H1 (cell line): ENCODE data around the gene NDUFB8. TPM values are rescaled to one million over a fixed set of nuclear protein-coding genes. Genes with fewer than 3 reads are reported as not detected.

ENCODE experiments used
- CTCF ChIA-PET: fragments of 300-600 bp; sonication (Branson Sonifier 250); formaldehyde crosslinking; loops from one replicate; lab custom pipeline; 2021; ENCODE audit not compliant: partially characterized antibody; lab: Charles Lee
- POLR2A ChIA-PET: fragments of 300-600 bp; sonication (Branson Sonifier 250); formaldehyde crosslinking; loops from one replicate; lab custom pipeline; 2021; ENCODE audit warnings: inconsistent platforms; ENCODE audit not compliant: partially characterized antibody; lab: Charles Lee
- DNase-seq, 2 experiments: peaks; one replicate each; pipeline versions ENCODE4 v3.0.0 to v3.0.0-alpha.2; 2010 to 2022; ENCODE audit warnings: low spot score in 2 of 2, low read depth in 1 of 2, mixed read lengths in 1 of 2
- FAIRE-seq: peaks from 2 replicates; lab custom pipeline; 2011; peaks lifted over from hg19 to GRCh38; lab: Jason Lieb, UNC
- H2AFZ ChIP-seq: 2 replicates; pipeline ENCODE4 v1.8.1; 2012; ENCODE audit warnings: low read length, inconsistent platforms
- H2AK5ac ChIP-seq: 2 replicates; pipeline ENCODE4 v1.6.1; 2013; ENCODE audit warnings: low read depth, low read length
- H2BK120ac ChIP-seq: replicated peaks from 2 replicates; pipeline ENCODE3; 2013; ENCODE audit warnings: low read depth, low read length, inconsistent platforms
- H2BK12ac ChIP-seq: 2 replicates; pipeline ENCODE4 v1.6.1; 2013; ENCODE audit warnings: low read depth, low read length
- H2BK15ac ChIP-seq: 2 replicates; pipeline ENCODE4 v1.6.1; 2013; ENCODE audit warnings: low read length
- H2BK20ac ChIP-seq: 2 replicates; pipeline ENCODE4 v1.6.1; 2013; ENCODE audit warnings: low read length
- H2BK5ac ChIP-seq: 2 replicates; pipeline ENCODE4 v1.6.1; 2013; ENCODE audit warnings: low read depth, low read length
- H3K14ac ChIP-seq: 2 replicates; pipeline ENCODE4 v1.6.1; 2013; ENCODE audit warnings: inconsistent platforms; ENCODE audit not compliant: insufficient read length
- H3K18ac ChIP-seq: 2 replicates; pipeline ENCODE4 v1.6.1; 2013; ENCODE audit warnings: low read length; ENCODE audit errors: extremely low read depth
- H3K23ac ChIP-seq: 2 replicates; pipeline ENCODE4 v1.6.1; 2013; ENCODE audit warnings: inconsistent platforms; ENCODE audit not compliant: insufficient read length
- H3K23me2 ChIP-seq: 2 replicates; pipeline ENCODE4 v1.6.1; 2013; ENCODE audit warnings: low read depth, low read length
- H3K27ac ChIP-seq: 2 replicates; pipeline ENCODE4 v1.6.1; 2011; ENCODE audit warnings: low read depth, low read length, inconsistent platforms
- H3K27me3 ChIP-seq, 4 experiments: replicated peaks in 1 of 4; 1 replicate in 1 of 4; 2 replicates in 3 of 4; pipeline versions ENCODE4 v1.6.1 to v1.8.1; 2011 to 2013; ENCODE audit warnings: low read length in 3 of 4, mild to moderate bottlenecking in 3 of 4, inconsistent platforms in 2 of 4, mixed read lengths in 2 of 4, moderate library complexity in 1 of 4; ENCODE audit not compliant: control insufficient read depth in 3 of 4, insufficient read depth in 3 of 4; ENCODE audit errors: extremely low read depth in 1 of 4
- H3K36me3 ChIP-seq, 4 experiments: 2 replicates each; pipeline versions ENCODE4 v1.6.1 to v1.8.1; 2011 to 2013; ENCODE audit warnings: mild to moderate bottlenecking in 4 of 4, low read length in 3 of 4, moderate library complexity in 2 of 4, control low read depth in 1 of 4, inconsistent platforms in 1 of 4; ENCODE audit not compliant: insufficient read depth in 4 of 4, control insufficient read depth in 2 of 4
- H3K4ac ChIP-seq: replicated peaks from 2 replicates; pipeline ENCODE3; 2013; ENCODE audit warnings: low read length, low read depth, mixed read lengths, inconsistent platforms; ENCODE audit not compliant: insufficient read length
- H3K4me1 ChIP-seq, 4 experiments: replicated peaks in 1 of 4; 1 replicate in 1 of 4; 2 replicates in 3 of 4; pipeline versions ENCODE4 v1.6.1 to v1.8.1; 2011 to 2013; ENCODE audit warnings: low read length in 3 of 4, inconsistent platforms in 2 of 4, mixed read lengths in 1 of 4; ENCODE audit not compliant: insufficient read depth in 4 of 4, control insufficient read depth in 3 of 4
- H3K4me2 ChIP-seq, 2 experiments: 2 replicates each; pipeline versions ENCODE4 v1.6.1 to v1.8.1; 2011 to 2013; ENCODE audit warnings: low read depth in 2 of 2, low read length in 2 of 2, control low read depth in 1 of 2, inconsistent platforms in 1 of 2, mild to moderate bottlenecking in 1 of 2; ENCODE audit not compliant: insufficient read depth in 1 of 2
- H3K4me3 ChIP-seq, 4 experiments: fragments of 200-600, 300-600 bp in 1 of 4; sonication (generic), shearing (Covaris generic), sonication (Bioruptor Twin) in 1 of 4; 2 replicates each; pipeline versions ENCODE4 v1.5.1 to v1.8.1; 2011 to 2016; ENCODE audit warnings: low read length in 4 of 4, low read depth in 3 of 4, control low read depth in 2 of 4, inconsistent platforms in 2 of 4, mild to moderate bottlenecking in 2 of 4, mixed read lengths in 1 of 4, moderate library complexity in 1 of 4; ENCODE audit not compliant: insufficient read depth in 2 of 4; ENCODE audit errors: extremely low read depth in 1 of 4
- H3K56ac ChIP-seq: replicated peaks from 2 replicates; pipeline ENCODE3; 2013; ENCODE audit warnings: low read depth, mild to moderate bottlenecking, mixed read lengths, low read length, inconsistent platforms; ENCODE audit not compliant: insufficient read length
- H3K79me1 ChIP-seq: 2 replicates; pipeline ENCODE4 v1.6.1; 2013; ENCODE audit warnings: low read depth, low read length, control low read depth
- H3K79me2 ChIP-seq, 2 experiments: 2 replicates each; pipeline versions ENCODE4 v1.6.1 to v1.8.1; 2012 to 2013; ENCODE audit warnings: low read length in 2 of 2, mild to moderate bottlenecking in 2 of 2, inconsistent platforms in 1 of 2; ENCODE audit not compliant: insufficient read depth in 2 of 2, control insufficient read depth in 1 of 2
- H3K9ac ChIP-seq, 4 experiments: replicated peaks in 1 of 4; 1 replicate in 1 of 4; 2 replicates in 3 of 4; pipeline versions ENCODE4 v1.6.1 to v1.8.1; 2011 to 2013; ENCODE audit warnings: low read depth in 3 of 4, low read length in 3 of 4, control low read depth in 2 of 4, mild to moderate bottlenecking in 2 of 4, moderate library complexity in 2 of 4, inconsistent platforms in 1 of 4; ENCODE audit errors: extremely low read depth in 1 of 4
- H3K9me3 ChIP-seq, 2 experiments: 2 replicates each; pipeline versions ENCODE4 v1.6.1 to v1.8.1; 2012 to 2013; ENCODE audit warnings: mild to moderate bottlenecking in 2 of 2, moderate library complexity in 2 of 2, control low read depth in 1 of 2, inconsistent platforms in 1 of 2, low read depth in 1 of 2, low read length in 1 of 2, mixed read lengths in 1 of 2; ENCODE audit not compliant: insufficient read depth in 2 of 2
- H4K20me1 ChIP-seq, 2 experiments: replicated peaks in 1 of 2; 2 replicates each; pipeline versions ENCODE3 to v1.8.1; 2011 to 2013; ENCODE audit warnings: inconsistent platforms in 2 of 2, low read length in 2 of 2, mild to moderate bottlenecking in 1 of 2; ENCODE audit not compliant: insufficient read depth in 2 of 2, control insufficient read depth in 1 of 2
- H4K5ac ChIP-seq: 2 replicates; pipeline ENCODE4 v1.6.1; 2013; ENCODE audit warnings: low read length, low read depth, mixed read lengths, inconsistent platforms; ENCODE audit not compliant: insufficient read length
- H4K8ac ChIP-seq: 2 replicates; pipeline ENCODE4 v1.8.0; 2013; ENCODE audit warnings: mild to moderate bottlenecking, moderate library complexity, low read length, inconsistent platforms; ENCODE audit not compliant: insufficient read depth; ENCODE audit errors: extremely low read depth
- H4K91ac ChIP-seq: replicated peaks from 2 replicates; pipeline ENCODE3; 2013; ENCODE audit warnings: low read length, mixed read lengths, inconsistent platforms; ENCODE audit not compliant: insufficient read length
- ATF3 ChIP-seq: IDR thresholded peaks from 2 replicates; pipeline ENCODE4 v1.6.1; 2011; ENCODE audit warnings: low read depth, mild to moderate bottlenecking, low read length; ENCODE audit not compliant: insufficient read depth
- CHD1 ChIP-seq: IDR thresholded peaks from 2 replicates; pipeline ENCODE4 v1.6.1; 2012; ENCODE audit warnings: low read depth, low read length, improper control_type of control experiment
- JUND ChIP-seq: IDR thresholded peaks from 2 replicates; pipeline ENCODE4 v1.6.1; 2011; ENCODE audit warnings: mild to moderate bottlenecking, improper control_type of control experiment, low read length
- MAX ChIP-seq: IDR thresholded peaks from 2 replicates; pipeline ENCODE4 v1.6.1; 2012; ENCODE audit warnings: inconsistent platforms
- POLR2A ChIP-seq, 2 experiments: IDR thresholded peaks; 1 replicate in 1 of 2; 2 replicates in 1 of 2; pipeline ENCODE4 v1.6.1; 2011; ENCODE audit warnings: low read depth in 2 of 2, low read length in 2 of 2, mild to moderate bottlenecking in 2 of 2; ENCODE audit errors: control extremely low read depth in 1 of 2
- POLR2AphosphoS5 ChIP-seq: IDR thresholded peaks from 2 replicates; pipeline ENCODE4 v1.6.1; 2011; ENCODE audit warnings: low read depth, low read length
- RAD21 ChIP-seq, 2 experiments: IDR thresholded peaks in 1 of 2; conservative IDR thresholded peaks in 1 of 2; 2 replicates each; pipeline ENCODE4 v1.6.1; 2011; ENCODE audit warnings: low read depth in 2 of 2, low read length in 2 of 2, improper control_type of control experiment in 1 of 2, inconsistent platforms in 1 of 2, mild to moderate bottlenecking in 1 of 2, moderate library complexity in 1 of 2
- RNF2 ChIP-seq: fragments of 200-900, 300-1000 bp; sonication (generic); IDR thresholded peaks from 2 replicates; pipeline ENCODE4 v1.7.1; 2016; ENCODE audit warnings: borderline replicate concordance, low read depth, mild to moderate bottlenecking, antibody characterized with exemption, low read length; ENCODE audit not compliant: poor library complexity, severe bottlenecking; ENCODE audit errors: missing control alignments
- WGBS, 2 experiments: shearing (Covaris generic) in 1 of 2; methylation state at CpG; one replicate each; pipeline versions ENCODE4 v1.1.6 to v1.1.7; 2013 to 2015; ENCODE audit warnings: low lambda C conversion rate in 2 of 2, mixed read lengths in 2 of 2, inconsistent platforms in 1 of 2, low coverage in 1 of 2, missing lambda C conversion rate in 1 of 2; ENCODE audit not compliant: insufficient replicate concordance in 2 of 2, insufficient coverage in 1 of 2, insufficient read length in 1 of 2; ENCODE audit errors: extremely low coverage in 1 of 2, missing lambda C conversion rate in 1 of 2; 5-methylcytosine and 5-hydroxymethylcytosine counted together
- polyA plus RNA-seq, 7 experiments: library from polyadenylated mRNA; depleted of rRNA in 3 of 7; stranded (reverse) in 5 of 7; unstranded in 2 of 7; fragments of >200 nt in 5 of 7; fragments of 200-250 nt in 2 of 7; gene quantifications; 1 replicate in 5 of 7; 2 replicates in 1 of 7; 4 replicates in 1 of 7; pipeline versions ENCODE4 v1.2.1 to v1.2.3, GENCODE V29; 2011 to 2013; ENCODE audit warnings: missing spikeins in 2 of 7, mixed read lengths in 2 of 7
- total RNA-seq: library from RNA; stranded (reverse); fragmentation: NEBNext Ultra II Directional; extraction: Animal tissue kit (Norgen Biotek cat#: 25700); gene quantifications from 2 replicates; pipeline ENCODE4 v1.2.1, GENCODE V29; 2021
- TF ChIP-seq, protein P1 (sequence below): IDR thresholded peaks from 2 replicates; pipeline ENCODE4 v1.6.1; 2012; ENCODE audit warnings: inconsistent platforms

NDUFB8 gene
- total and polyA plus RNA-seq, 2 of the 8 experiments (the other 6 are each of a cell fraction or from before 2014, with no cell fraction given): 175 to 455 TPM

DNA sequence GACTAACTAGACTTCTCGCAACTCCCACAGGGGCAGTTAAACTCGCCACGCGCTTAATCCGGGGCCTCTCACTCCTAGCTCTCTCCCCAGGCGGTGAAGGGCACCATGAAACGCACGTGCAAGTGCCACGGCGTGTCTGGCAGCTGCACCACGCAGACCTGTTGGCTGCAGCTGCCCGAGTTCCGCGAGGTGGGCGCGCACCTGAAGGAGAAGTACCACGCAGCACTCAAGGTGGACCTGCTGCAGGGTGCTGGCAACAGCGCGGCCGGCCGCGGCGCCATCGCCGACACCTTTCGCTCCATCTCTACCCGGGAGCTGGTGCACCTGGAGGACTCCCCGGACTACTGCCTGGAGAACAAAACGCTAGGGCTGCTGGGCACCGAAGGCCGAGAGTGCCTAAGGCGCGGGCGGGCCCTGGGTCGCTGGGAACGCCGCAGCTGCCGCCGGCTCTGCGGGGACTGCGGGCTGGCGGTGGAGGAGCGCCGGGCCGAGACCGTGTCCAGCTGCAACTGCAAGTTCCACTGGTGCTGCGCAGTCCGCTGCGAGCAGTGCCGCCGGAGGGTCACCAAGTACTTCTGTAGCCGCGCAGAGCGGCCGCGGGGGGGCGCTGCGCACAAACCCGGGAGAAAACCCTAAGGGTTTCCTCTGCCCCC is 47.4 kb downstream of the NDUFB8 start:
- peak overlapping the region; percentile 79 for H3K18ac ChIP-seq
- POLR2A ChIA-PET: interaction anchor here (0.5 to 1.8 kb wide), 10 partner anchors 14 to 136 kb away, joined by 3 to 8 read pairs (median 3); partner anchors contain the start of genes NDUFB8, SCD and SEC31B
- TF ChIP-seq, protein P1, sequence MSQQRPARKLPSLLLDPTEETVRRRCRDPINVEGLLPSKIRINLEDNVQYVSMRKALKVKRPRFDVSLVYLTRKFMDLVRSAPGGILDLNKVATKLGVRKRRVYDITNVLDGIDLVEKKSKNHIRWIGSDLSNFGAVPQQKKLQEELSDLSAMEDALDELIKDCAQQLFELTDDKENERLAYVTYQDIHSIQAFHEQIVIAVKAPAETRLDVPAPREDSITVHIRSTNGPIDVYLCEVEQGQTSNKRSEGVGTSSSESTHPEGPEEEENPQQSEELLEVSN: peak; percentile 81
- TF ChIP-seq RNF2: no peak
- TF ChIP-seq RAD21 (IDR thresholded peaks at IDR 0.05 in 1 of 2, conservative IDR thresholded peaks at IDR 0.05 in 1 of 2; ENCODE audit: low read depth in 2 of 2, low read length in 2 of 2): peak; percentile 63 to 69
- no peak for TF ChIP-seq CHD1
- peak; percentile 74 for TF ChIP-seq MAX
- TF ChIP-seq POLR2AphosphoS5: 0 out of 2 replicates have a peak, but pooled peaks have one; percentile 45
- TF ChIP-seq ATF3: no peak
- peak in 1 of 2 experiments; percentile 51; a peak in 1 of 3 replicates for TF ChIP-seq POLR2A (IDR thresholded peaks at IDR 0.05; ENCODE audit: control extremely low read depth in 1 of 2, low read depth in 2 of 2, low read length in 2 of 2)
- TF ChIP-seq JUND: no peak

More for the DNA sequence above, 47.4 kb downstream of the NDUFB8 start:
- H3K9me3 ChIP-seq: no peaks in the 10 kb centered on the region
- H3K27ac ChIP-seq: no peak overlapping the region
- peak overlapping the region; percentile 96 to 97 for H3K4me2 ChIP-seq
- no peaks in the 10 kb centered on the region for H3K79me2 ChIP-seq
- H2BK12ac ChIP-seq: peak overlapping the region; percentile 51
- H3K4me3 ChIP-seq: peak overlapping the region; percentile 35 to 59 (median 53)
- no peak overlapping the region for H4K91ac ChIP-seq
- no peak overlapping the region for H3K56ac ChIP-seq
- peak in 1 of 2 experiments; percentile 91 for DNase-seq
- H3K79me1 ChIP-seq: no peaks in the 10 kb centered on the region
- no peak overlapping the region for H3K4ac ChIP-seq
- H3K4me1 ChIP-seq: peaks cover 15 to 29% (median 21%) of the 10 kb centered on the region in 4 experiments
- H2BK15ac ChIP-seq: 0 out of 2 replicates have a peak overlapping the region, but pooled peaks have one; percentile 22
- peaks cover 11% of the 10 kb centered on the region for H3K23me2 ChIP-seq
- H4K5ac ChIP-seq: no peak overlapping the region
- CTCF ChIA-PET: interaction anchor here (0.6 to 10.7 kb wide), 32 partner anchors 12 to 1174 kb away, joined by 3 to 163 read pairs (median 4); partner anchors contain the start of genes PKD2L1, SEC31B and WNT8B
- no peak overlapping the region for H3K9ac ChIP-seq
- no peak overlapping the region for H2BK20ac ChIP-seq
- H3K23ac ChIP-seq: no peak overlapping the region
- H2BK120ac ChIP-seq: no peak overlapping the region
- no peak for FAIRE-seq
- H4K8ac ChIP-seq: peak overlapping the region; percentile 83
- peak overlapping the region; percentile 90 for H2AFZ ChIP-seq
- 5% methylated on average over 48 of the region's 59 CpGs; no CpG with 5 or more reads in 1 of the 2 experiments for WGBS, 2 experiments
- peak overlapping the region; percentile 50; the same call in 1 of the 2 replicates for H2BK5ac ChIP-seq
- no peak overlapping the region for H3K14ac ChIP-seq
- H4K20me1 ChIP-seq: peaks cover 15 to 16% of the 10 kb centered on the region in 2 experiments
- no peak overlapping the region for H2AK5ac ChIP-seq
- H3K36me3 ChIP-seq: no peaks in the 10 kb centered on the region; a peak in 1 of 8 replicates
- H3K27me3 ChIP-seq: peaks cover 66 to 84% (median 78%) of the 10 kb centered on the region in 4 experiments
